Testis (tissue), 2 donors: ENCODE data around the gene ACY1.

ENCODE experiments used
- CTCF ChIP-seq, 3 experiments: fragments of 450-650 bp in 2 of 3; fragments of 200-600 bp in 1 of 3; sonication (generic) in 1 of 3; IDR thresholded peaks; one replicate each; pipeline ENCODE4 v1.5.1; 2016 to 2019; ENCODE audit warnings: antibody characterized with exemption in 3 of 3, mild to moderate bottlenecking in 2 of 3, moderate library complexity in 1 of 3
- POLR2A ChIP-seq: fragments of 450-650 bp; IDR thresholded peaks from one replicate; pipeline ENCODE4 v1.6.1; 2017; ENCODE audit warnings: antibody characterized with exemption, mild to moderate bottlenecking, moderate library complexity

GRCh38 chr3:52036222-52036694, 52.9 kb downstream of the ACY1 start:
- TF ChIP-seq POLR2A (no peak), CTCF (IDR thresholded peaks at IDR 0.05) (no peak)
